K562 (cell line): ENCODE measurements around the gene SCARB2.

Experiments used
- CBX8 ChIP-seq: fragments of 200-600 bp; sonication (generic); IDR thresholded peaks from 2 replicates; pipeline ENCODE4 v1.6.1; 2012; ENCODE audit warnings: borderline replicate concordance, mixed run types, low read depth, mild to moderate bottlenecking, moderate library complexity, mixed read lengths, low read length, control low read depth, inconsistent platforms; ENCODE audit not compliant: poor library complexity, severe bottlenecking; ENCODE audit errors: extremely low read depth
- TF ChIP-seq, protein P1 (sequence below): sonication (generic); formaldehyde crosslinking; IDR thresholded peaks from 2 replicates; pipeline ENCODE4 v1.9.0; 2022; ENCODE audit warnings: mild to moderate bottlenecking, missing genetic modification reagents
- TF ChIP-seq, protein P2 (sequence below): sonication (generic); formaldehyde crosslinking; IDR thresholded peaks from 2 replicates; pipeline ENCODE4 v1.8.0; 2023; ENCODE audit warnings: missing genetic modification reagents, mild to moderate bottlenecking, borderline replicate concordance
- TF ChIP-seq, protein P3 (sequence below): fragments of 250-450 bp; sonication (Bioruptor Pico); IDR thresholded peaks from 2 replicates; pipeline ENCODE4 v1.5.0; 2020; ENCODE audit warnings: mild to moderate bottlenecking, borderline replicate concordance
- TF ChIP-seq, protein P4 (sequence below), 3 experiments: IDR thresholded peaks in 2 of 3; conservative IDR thresholded peaks in 1 of 3; 2 replicates each; pipeline ENCODE4 v1.5.1; 2011 to 2012; ENCODE audit warnings: low read length in 3 of 3, mild to moderate bottlenecking in 3 of 3, control low read depth in 2 of 3, improper control_type of control experiment in 1 of 3, inconsistent platforms in 1 of 3, low read depth in 1 of 3, mixed read lengths in 1 of 3, moderate library complexity in 1 of 3; ENCODE audit not compliant: insufficient read depth in 2 of 3
- TF ChIP-seq, protein P5 (sequence below), 2 experiments: fragments of 450-650 bp; IDR thresholded peaks; 2 replicates each; pipeline ENCODE4 v1.6.1; 2016

DNA sequence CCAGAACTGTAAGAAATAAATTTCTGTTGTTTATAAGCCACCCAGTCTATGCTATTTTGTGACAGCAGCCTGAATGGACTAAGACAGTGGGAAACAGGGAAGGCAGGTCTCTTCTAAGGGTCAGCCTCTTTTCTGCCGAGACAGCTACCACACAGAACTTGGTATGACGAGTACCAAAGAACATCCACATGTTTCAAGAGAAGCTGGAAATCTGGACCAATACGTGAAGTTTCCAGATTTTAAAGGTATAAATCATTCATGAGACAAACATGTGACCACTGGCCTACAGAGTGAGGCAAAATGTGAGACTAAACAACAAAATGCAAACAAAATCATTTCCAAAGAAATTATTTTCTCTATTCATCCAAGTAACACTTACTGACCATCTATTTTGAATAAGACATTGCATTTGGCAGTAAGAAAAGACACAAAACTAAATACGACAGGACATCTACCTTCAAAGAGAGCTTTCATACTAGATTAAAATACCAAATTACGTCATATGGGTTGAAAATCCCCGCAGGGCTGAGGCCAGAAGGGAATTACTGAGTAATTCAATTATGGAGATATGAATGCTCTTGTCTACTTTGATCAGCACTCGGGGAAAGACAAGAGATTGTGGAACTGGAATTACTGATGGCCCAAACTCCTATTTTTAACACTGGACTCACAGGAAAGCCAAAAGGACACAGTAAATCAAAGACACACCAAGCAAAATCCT is 7.2 kb downstream of the SCARB2 start:
- TF ChIP-seq, protein P1, sequence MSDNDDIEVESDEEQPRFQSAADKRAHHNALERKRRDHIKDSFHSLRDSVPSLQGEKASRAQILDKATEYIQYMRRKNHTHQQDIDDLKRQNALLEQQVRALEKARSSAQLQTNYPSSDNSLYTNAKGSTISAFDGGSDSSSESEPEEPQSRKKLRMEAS = no peak
- TF ChIP-seq, protein P2, sequence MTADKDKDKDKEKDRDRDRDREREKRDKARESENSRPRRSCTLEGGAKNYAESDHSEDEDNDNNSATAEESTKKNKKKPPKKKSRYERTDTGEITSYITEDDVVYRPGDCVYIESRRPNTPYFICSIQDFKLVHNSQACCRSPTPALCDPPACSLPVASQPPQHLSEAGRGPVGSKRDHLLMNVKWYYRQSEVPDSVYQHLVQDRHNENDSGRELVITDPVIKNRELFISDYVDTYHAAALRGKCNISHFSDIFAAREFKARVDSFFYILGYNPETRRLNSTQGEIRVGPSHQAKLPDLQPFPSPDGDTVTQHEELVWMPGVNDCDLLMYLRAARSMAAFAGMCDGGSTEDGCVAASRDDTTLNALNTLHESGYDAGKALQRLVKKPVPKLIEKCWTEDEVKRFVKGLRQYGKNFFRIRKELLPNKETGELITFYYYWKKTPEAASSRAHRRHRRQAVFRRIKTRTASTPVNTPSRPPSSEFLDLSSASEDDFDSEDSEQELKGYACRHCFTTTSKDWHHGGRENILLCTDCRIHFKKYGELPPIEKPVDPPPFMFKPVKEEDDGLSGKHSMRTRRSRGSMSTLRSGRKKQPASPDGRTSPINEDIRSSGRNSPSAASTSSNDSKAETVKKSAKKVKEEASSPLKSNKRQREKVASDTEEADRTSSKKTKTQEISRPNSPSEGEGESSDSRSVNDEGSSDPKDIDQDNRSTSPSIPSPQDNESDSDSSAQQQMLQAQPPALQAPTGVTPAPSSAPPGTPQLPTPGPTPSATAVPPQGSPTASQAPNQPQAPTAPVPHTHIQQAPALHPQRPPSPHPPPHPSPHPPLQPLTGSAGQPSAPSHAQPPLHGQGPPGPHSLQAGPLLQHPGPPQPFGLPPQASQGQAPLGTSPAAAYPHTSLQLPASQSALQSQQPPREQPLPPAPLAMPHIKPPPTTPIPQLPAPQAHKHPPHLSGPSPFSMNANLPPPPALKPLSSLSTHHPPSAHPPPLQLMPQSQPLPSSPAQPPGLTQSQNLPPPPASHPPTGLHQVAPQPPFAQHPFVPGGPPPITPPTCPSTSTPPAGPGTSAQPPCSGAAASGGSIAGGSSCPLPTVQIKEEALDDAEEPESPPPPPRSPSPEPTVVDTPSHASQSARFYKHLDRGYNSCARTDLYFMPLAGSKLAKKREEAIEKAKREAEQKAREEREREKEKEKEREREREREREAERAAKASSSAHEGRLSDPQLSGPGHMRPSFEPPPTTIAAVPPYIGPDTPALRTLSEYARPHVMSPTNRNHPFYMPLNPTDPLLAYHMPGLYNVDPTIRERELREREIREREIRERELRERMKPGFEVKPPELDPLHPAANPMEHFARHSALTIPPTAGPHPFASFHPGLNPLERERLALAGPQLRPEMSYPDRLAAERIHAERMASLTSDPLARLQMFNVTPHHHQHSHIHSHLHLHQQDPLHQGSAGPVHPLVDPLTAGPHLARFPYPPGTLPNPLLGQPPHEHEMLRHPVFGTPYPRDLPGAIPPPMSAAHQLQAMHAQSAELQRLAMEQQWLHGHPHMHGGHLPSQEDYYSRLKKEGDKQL (CRISPR knock-in tag) = no peak
- TF ChIP-seq, protein P3, sequence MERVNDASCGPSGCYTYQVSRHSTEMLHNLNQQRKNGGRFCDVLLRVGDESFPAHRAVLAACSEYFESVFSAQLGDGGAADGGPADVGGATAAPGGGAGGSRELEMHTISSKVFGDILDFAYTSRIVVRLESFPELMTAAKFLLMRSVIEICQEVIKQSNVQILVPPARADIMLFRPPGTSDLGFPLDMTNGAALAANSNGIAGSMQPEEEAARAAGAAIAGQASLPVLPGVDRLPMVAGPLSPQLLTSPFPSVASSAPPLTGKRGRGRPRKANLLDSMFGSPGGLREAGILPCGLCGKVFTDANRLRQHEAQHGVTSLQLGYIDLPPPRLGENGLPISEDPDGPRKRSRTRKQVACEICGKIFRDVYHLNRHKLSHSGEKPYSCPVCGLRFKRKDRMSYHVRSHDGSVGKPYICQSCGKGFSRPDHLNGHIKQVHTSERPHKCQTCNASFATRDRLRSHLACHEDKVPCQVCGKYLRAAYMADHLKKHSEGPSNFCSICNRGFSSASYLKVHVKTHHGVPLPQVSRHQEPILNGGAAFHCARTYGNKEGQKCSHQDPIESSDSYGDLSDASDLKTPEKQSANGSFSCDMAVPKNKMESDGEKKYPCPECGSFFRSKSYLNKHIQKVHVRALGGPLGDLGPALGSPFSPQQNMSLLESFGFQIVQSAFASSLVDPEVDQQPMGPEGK (CRISPR knock-in tag) = no peak
- TF ChIP-seq, protein P4, sequence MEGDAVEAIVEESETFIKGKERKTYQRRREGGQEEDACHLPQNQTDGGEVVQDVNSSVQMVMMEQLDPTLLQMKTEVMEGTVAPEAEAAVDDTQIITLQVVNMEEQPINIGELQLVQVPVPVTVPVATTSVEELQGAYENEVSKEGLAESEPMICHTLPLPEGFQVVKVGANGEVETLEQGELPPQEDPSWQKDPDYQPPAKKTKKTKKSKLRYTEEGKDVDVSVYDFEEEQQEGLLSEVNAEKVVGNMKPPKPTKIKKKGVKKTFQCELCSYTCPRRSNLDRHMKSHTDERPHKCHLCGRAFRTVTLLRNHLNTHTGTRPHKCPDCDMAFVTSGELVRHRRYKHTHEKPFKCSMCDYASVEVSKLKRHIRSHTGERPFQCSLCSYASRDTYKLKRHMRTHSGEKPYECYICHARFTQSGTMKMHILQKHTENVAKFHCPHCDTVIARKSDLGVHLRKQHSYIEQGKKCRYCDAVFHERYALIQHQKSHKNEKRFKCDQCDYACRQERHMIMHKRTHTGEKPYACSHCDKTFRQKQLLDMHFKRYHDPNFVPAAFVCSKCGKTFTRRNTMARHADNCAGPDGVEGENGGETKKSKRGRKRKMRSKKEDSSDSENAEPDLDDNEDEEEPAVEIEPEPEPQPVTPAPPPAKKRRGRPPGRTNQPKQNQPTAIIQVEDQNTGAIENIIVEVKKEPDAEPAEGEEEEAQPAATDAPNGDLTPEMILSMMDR (IDR thresholded peaks at IDR 0.05 in 2 of 3, conservative IDR thresholded peaks at IDR 0.05 in 1 of 3; ENCODE audit: insufficient read depth in 2 of 3, low read depth in 1 of 3, low read length in 3 of 3) = no peak
- no peak for TF ChIP-seq CBX8
- TF ChIP-seq, protein P5, sequence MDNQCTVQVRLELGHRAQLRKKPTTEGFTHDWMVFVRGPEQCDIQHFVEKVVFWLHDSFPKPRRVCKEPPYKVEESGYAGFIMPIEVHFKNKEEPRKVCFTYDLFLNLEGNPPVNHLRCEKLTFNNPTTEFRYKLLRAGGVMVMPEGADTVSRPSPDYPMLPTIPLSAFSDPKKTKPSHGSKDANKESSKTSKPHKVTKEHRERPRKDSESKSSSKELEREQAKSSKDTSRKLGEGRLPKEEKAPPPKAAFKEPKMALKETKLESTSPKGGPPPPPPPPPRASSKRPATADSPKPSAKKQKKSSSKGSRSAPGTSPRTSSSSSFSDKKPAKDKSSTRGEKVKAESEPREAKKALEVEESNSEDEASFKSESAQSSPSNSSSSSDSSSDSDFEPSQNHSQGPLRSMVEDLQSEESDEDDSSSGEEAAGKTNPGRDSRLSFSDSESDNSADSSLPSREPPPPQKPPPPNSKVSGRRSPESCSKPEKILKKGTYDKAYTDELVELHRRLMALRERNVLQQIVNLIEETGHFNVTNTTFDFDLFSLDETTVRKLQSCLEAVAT (IDR thresholded peaks at IDR 0.05) = no peak
